Testis (tissue), 2 donors: ENCODE data around the gene LRRC36.

Experiments used
- POLR2A ChIP-seq: fragments of 450-650 bp; IDR thresholded peaks from one replicate; pipeline ENCODE4 v1.6.1; 2017; ENCODE audit warnings: antibody characterized with exemption, mild to moderate bottlenecking, moderate library complexity
- TF ChIP-seq, protein P1 (sequence below), 3 experiments: fragments of 450-650 bp in 2 of 3; fragments of 200-600 bp in 1 of 3; sonication (generic) in 1 of 3; IDR thresholded peaks; one replicate each; pipeline ENCODE4 v1.5.1; 2016 to 2019; ENCODE audit warnings: antibody characterized with exemption in 3 of 3, mild to moderate bottlenecking in 2 of 3, moderate library complexity in 1 of 3

DNA sequence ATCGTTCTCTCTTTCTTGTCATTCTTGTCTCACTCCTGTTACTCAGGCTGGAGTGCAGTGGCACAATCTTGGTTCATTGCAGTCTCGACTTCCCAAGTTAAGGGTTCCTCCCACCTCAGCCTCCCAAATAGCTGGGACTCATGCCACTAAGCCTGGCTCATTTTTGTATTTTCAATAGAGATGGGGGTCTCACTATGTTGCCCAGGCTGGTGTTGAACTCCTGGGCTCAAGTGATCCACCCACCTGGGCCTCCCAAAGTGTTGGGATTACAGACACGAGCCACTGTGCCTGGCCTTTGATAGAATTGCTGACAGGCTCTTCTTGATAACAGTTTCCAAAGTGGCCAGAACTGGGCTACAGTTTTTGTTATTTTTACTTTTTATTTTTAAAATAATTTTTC, 34.4 kb downstream of the LRRC36 start:
- TF ChIP-seq, protein P1, sequence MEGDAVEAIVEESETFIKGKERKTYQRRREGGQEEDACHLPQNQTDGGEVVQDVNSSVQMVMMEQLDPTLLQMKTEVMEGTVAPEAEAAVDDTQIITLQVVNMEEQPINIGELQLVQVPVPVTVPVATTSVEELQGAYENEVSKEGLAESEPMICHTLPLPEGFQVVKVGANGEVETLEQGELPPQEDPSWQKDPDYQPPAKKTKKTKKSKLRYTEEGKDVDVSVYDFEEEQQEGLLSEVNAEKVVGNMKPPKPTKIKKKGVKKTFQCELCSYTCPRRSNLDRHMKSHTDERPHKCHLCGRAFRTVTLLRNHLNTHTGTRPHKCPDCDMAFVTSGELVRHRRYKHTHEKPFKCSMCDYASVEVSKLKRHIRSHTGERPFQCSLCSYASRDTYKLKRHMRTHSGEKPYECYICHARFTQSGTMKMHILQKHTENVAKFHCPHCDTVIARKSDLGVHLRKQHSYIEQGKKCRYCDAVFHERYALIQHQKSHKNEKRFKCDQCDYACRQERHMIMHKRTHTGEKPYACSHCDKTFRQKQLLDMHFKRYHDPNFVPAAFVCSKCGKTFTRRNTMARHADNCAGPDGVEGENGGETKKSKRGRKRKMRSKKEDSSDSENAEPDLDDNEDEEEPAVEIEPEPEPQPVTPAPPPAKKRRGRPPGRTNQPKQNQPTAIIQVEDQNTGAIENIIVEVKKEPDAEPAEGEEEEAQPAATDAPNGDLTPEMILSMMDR (IDR thresholded peaks at IDR 0.05), result no peak
- TF ChIP-seq POLR2A, result no peak
